ENCODE data around the gene TCP10L.

The TCP10L gene

DNA sequence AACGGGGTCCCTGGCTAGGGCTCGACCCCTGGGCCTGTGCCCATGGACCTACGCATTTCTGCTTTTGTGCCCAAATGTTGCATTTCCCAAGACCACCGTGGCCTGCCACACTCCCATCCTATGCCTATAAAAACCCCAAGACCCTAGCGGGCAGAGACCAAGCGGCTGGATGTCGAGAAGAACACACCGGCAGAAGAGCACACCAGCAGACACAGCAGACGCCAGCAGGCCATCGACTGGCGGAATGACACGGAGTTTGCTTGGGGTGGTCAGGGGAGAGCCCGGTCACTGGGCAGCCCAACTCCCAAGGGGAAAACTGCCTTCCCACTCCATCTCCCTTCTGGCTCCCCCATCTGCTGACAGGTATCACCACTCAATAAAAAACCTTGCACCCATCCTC lies 4.4 kb downstream of the TCP10L start:
- TF ChIP-seq, protein P1, sequence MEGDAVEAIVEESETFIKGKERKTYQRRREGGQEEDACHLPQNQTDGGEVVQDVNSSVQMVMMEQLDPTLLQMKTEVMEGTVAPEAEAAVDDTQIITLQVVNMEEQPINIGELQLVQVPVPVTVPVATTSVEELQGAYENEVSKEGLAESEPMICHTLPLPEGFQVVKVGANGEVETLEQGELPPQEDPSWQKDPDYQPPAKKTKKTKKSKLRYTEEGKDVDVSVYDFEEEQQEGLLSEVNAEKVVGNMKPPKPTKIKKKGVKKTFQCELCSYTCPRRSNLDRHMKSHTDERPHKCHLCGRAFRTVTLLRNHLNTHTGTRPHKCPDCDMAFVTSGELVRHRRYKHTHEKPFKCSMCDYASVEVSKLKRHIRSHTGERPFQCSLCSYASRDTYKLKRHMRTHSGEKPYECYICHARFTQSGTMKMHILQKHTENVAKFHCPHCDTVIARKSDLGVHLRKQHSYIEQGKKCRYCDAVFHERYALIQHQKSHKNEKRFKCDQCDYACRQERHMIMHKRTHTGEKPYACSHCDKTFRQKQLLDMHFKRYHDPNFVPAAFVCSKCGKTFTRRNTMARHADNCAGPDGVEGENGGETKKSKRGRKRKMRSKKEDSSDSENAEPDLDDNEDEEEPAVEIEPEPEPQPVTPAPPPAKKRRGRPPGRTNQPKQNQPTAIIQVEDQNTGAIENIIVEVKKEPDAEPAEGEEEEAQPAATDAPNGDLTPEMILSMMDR (IDR thresholded peaks at IDR 0.05) = no peak

- TF ChIP-seq, protein P1 (IDR thresholded peaks at IDR 0.05) = peak; percentile 38
These were observed 7.1 kb downstream of the TCP10L start for GRCh38 chr21:32578107-32578691.

- TF ChIP-seq, protein P1 (IDR thresholded peaks at IDR 0.05) = no peak
These were observed 9.3 kb downstream of the TCP10L start for GRCh38 chr21:32576011-32576410.

- TF ChIP-seq, protein P1 (IDR thresholded peaks at IDR 0.05) = no peak
These were observed 10.1 kb downstream of the TCP10L start for GRCh38 chr21:32574946-32575925.

GRCh38 chr21:32572574-32573420 lies 12.5 kb downstream of the TCP10L start:
- TF ChIP-seq, protein P1 (IDR thresholded peaks at IDR 0.05) = no peak

DNA sequence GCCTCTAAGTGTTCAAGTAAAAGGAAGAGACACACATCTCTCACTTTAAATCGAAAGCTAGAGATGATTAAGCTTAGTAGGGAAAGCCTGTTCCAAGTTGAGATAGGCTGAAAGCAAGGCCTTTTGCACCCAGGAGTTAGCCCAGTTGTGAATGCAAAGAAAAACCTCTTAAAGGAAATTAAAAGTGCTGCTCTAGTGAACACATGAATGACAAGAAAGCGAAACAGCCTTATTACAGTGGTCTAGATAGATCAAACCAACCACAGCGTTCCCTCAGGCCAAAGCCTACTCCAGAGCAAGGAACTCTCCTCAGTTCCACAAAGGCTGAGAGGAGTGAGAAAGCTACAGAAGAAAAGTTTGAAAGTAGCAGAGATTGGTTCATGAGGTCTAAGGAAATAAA lies 14.9 kb downstream of the TCP10L start:
- TF ChIP-seq, protein P1 (IDR thresholded peaks at IDR 0.05) = no peak

Data from LNCAP (cell line).